HL-60/S4 treated with phorbol 12-myristate 13-acetate at 8.2 ng/mL for 4 days and 3 days (cell line): ENCODE measurements around the gene ZBTB8B.
"Not testable (repeated sequence)": the region's sequence is repeated elsewhere in the genome, so short reads cannot be mapped to it uniquely, and the experiment has no call there.

Experiments
- in situ Hi-C: fragments of 300-500 bp; cut with MboI; formaldehyde crosslinking; loops from 2 replicates; pipeline ENCODE4 v1.15.0; 2022; ENCODE audit warnings: low sequenced_read_pairs

The ZBTB8B gene

GRCh38 chr1:32468791-32469190 is 3.9 kb downstream of the ZBTB8B start:
- in situ Hi-C loops = no loop called here

GRCh38 chr1:32470431-32470830 is 5.6 kb downstream of the ZBTB8B start:
- in situ Hi-C loops = no loop called here

- in situ Hi-C loops = no loop called here
Observed at GRCh38 chr1:32470991-32471694, 6.3 kb downstream of the ZBTB8B start.

- in situ Hi-C loops = no loop called here
Observed at GRCh38 chr1:32471695-32472362, 7.0 kb downstream of the ZBTB8B start.

- in situ Hi-C loops = not testable (repeated sequence)
Observed at GRCh38 chr1:32472966-32473365, 8.1 kb downstream of the ZBTB8B start.

GRCh38 chr1:32474954-32475353 is 10.1 kb downstream of the ZBTB8B start:
- in situ Hi-C loops = no loop called here

GRCh38 chr1:32480003-32480402 is 15.1 kb downstream of the ZBTB8B start:
- in situ Hi-C loops = no loop called here

GRCh38 chr1:32480761-32481160 is 15.9 kb downstream of the ZBTB8B start:
- in situ Hi-C loops = no loop called here

GRCh38 chr1:32481788-32482187 is 16.9 kb downstream of the ZBTB8B start:
- in situ Hi-C loops = not testable (repeated sequence)

- in situ Hi-C loops = no loop called here
Observed at GRCh38 chr1:32485554-32486255, 20.8 kb downstream of the ZBTB8B start.

GRCh38 chr1:32486463-32487113 is 21.7 kb downstream of the ZBTB8B start:
- in situ Hi-C loops = no loop called here

- in situ Hi-C loops = no loop called here
Observed at GRCh38 chr1:32487182-32487581, 22.3 kb downstream of the ZBTB8B start.

GRCh38 chr1:32489774-32490454 is 25.0 kb downstream of the ZBTB8B start:
- in situ Hi-C loops = no loop called here

- in situ Hi-C loops = no loop called here
Observed at GRCh38 chr1:32491386-32491785, 26.5 kb downstream of the ZBTB8B start.

- in situ Hi-C loops = no loop called here
Observed at GRCh38 chr1:32494196-32494595, 29.3 kb downstream of the ZBTB8B start.

GRCh38 chr1:32494711-32495337 is 30.0 kb downstream of the ZBTB8B start:
- in situ Hi-C loops = no loop called here

GRCh38 chr1:32496127-32496526 is 31.3 kb downstream of the ZBTB8B start:
- in situ Hi-C loops = no loop called here

- in situ Hi-C loops = no loop called here
Observed at GRCh38 chr1:32498751-32499150, 33.9 kb downstream of the ZBTB8B start.

GRCh38 chr1:32500387-32501209 is 35.7 kb downstream of the ZBTB8B start:
- in situ Hi-C loops = no loop called here

- in situ Hi-C loops = no loop called here
Observed at GRCh38 chr1:32501865-32502264, 37.0 kb downstream of the ZBTB8B start.
